ENCODE results near the gene TICAM2.

DNA sequence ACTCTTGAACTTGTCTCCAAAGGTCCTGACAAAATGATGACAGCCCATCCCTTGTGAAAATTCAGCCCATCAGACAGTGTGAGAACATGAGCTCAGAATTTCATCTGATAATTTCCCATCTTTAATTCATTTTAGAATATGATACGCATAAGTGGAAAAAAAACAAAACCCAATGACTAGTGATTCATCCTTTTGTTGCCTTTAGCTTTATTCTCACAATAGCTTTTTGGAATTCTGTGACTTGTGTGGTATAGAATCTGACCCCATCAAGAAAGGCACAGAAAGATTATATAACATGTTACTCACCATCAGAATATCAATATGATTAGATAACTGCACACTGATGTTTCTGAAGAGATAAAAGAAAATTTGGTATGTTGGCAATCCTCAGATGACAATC lies 39.7 kb upstream of the TICAM2 start:
- TF ChIP-seq CTCF (optimal IDR thresholded peaks at IDR 0.05 in 1 of 3, IDR thresholded peaks at IDR 0.05 in 1 of 3, conservative IDR thresholded peaks at IDR 0.05 in 1 of 3; ENCODE audit: extremely low read depth in 1 of 3, insufficient read depth in 2 of 3, low read length in 3 of 3) (no peak), EZH2 (IDR thresholded peaks at IDR 0.05; ENCODE audit: low read length) (no peak)

All from keratinocyte (primary cell).